Measurements from ENCODE around the gene GRWD1.

Gene GRWD1

GRCh38 chr19:48418317-48419064 lies 27.3 kb upstream of the GRWD1 start:
- Histone ChIP-seq H3K23ac (ENCODE audit: low read length) (no peak overlapping the region), H2BK120ac (ENCODE audit: low read depth, low read length) (no peak overlapping the region), H2BK15ac (replicated peaks; ENCODE audit: low read depth) (no peak overlapping the region), H3K56ac (ENCODE audit: low read length) (no peak overlapping the region), H3K79me2 (ENCODE audit: control insufficient read depth, insufficient read depth, low read length) (no peaks in the 10 kb centered on the region), H3K4me3 (ENCODE audit: low read length) (no peak overlapping the region), H3K27me3 (ENCODE audit: insufficient read depth, low read length, poor library complexity) (no peaks in the 10 kb centered on the region), H3K4me2 (ENCODE audit: low read length) (no peak overlapping the region), H4K8ac (ENCODE audit: low read depth, low read length) (no peak overlapping the region), H3K18ac (ENCODE audit: low read length) (no peak overlapping the region), H3K36me3 (ENCODE audit: control insufficient read depth, insufficient read depth, low read length) (no peaks in the 10 kb centered on the region), H4K5ac (ENCODE audit: low read length) (no peak overlapping the region), H3K9ac (ENCODE audit: low read length) (no peak overlapping the region), H3K4ac (ENCODE audit: low read depth, low read length) (no peak overlapping the region), H3K4me1 (ENCODE audit: control insufficient read depth, low read depth, low read length) (no peaks in the 10 kb centered on the region), H2BK5ac (ENCODE audit: low read length) (no peak overlapping the region), H3K79me1 (ENCODE audit: low read length) (no peaks in the 10 kb centered on the region), H2AK5ac (ENCODE audit: low read length) (no peak overlapping the region), H3K27ac (ENCODE audit: low read depth, low read length) (no peak overlapping the region)
- DNase-seq = peak; percentile 68
- WGBS (ENCODE audit: extremely low coverage, insufficient coverage, low lambda C conversion rate) = no CpG with 5 or more reads among the region's 6 CpGs

GRCh38 chr19:48419158-48419920 lies 26.4 kb upstream of the GRWD1 start:
- H3K27me3 ChIP-seq (ENCODE audit: insufficient read depth, low read length, poor library complexity) = no peaks in the 10 kb centered on the region
- no peaks in the 10 kb centered on the region for H3K79me2 ChIP-seq (ENCODE audit: control insufficient read depth, insufficient read depth, low read length)
- no peak overlapping the region for H2BK15ac ChIP-seq (replicated peaks; ENCODE audit: low read depth)
- H2BK5ac ChIP-seq (ENCODE audit: low read length) = no peak overlapping the region
- H3K18ac ChIP-seq (ENCODE audit: low read length) = no peak overlapping the region
- peak overlapping the region; percentile 40 for H3K56ac ChIP-seq (ENCODE audit: low read length)
- no CpG with 5 or more reads among the region's 31 CpGs for WGBS (ENCODE audit: extremely low coverage, insufficient coverage, low lambda C conversion rate)
- no peaks in the 10 kb centered on the region for H3K4me1 ChIP-seq (ENCODE audit: control insufficient read depth, low read depth, low read length)
- no peak overlapping the region for H2BK120ac ChIP-seq (ENCODE audit: low read depth, low read length)
- no peak overlapping the region for H3K4me2 ChIP-seq (ENCODE audit: low read length)
- no peak overlapping the region for H3K9ac ChIP-seq (ENCODE audit: low read length)
- no peak overlapping the region for H4K5ac ChIP-seq (ENCODE audit: low read length)
- no peak overlapping the region for H3K27ac ChIP-seq (ENCODE audit: low read depth, low read length)
- H3K23ac ChIP-seq (ENCODE audit: low read length) = no peak overlapping the region
- no peaks in the 10 kb centered on the region for H3K79me1 ChIP-seq (ENCODE audit: low read length)
- H2AK5ac ChIP-seq (ENCODE audit: low read length) = no peak overlapping the region
- H4K8ac ChIP-seq (ENCODE audit: low read depth, low read length) = no peak overlapping the region
- DNase-seq = peak; percentile 88
- H3K4me3 ChIP-seq (ENCODE audit: low read length) = no peak overlapping the region
- H3K36me3 ChIP-seq (ENCODE audit: control insufficient read depth, insufficient read depth, low read length) = no peaks in the 10 kb centered on the region
- H3K4ac ChIP-seq (ENCODE audit: low read depth, low read length) = no peak overlapping the region

GRCh38 chr19:48421548-48421947 lies 24.2 kb upstream of the GRWD1 start:
- no peak overlapping the region for H3K4me2 ChIP-seq (ENCODE audit: low read length)
- H3K4ac ChIP-seq (ENCODE audit: low read depth, low read length) = no peak overlapping the region
- no peak overlapping the region for H2AK5ac ChIP-seq (ENCODE audit: low read length)
- no peak overlapping the region for H3K56ac ChIP-seq (ENCODE audit: low read length)
- DNase-seq = no peak
- no peak overlapping the region for H3K9ac ChIP-seq (ENCODE audit: low read length)
- no peak overlapping the region for H3K4me3 ChIP-seq (ENCODE audit: low read length)
- no peak overlapping the region for H2BK15ac ChIP-seq (replicated peaks; ENCODE audit: low read depth)
- no peaks in the 10 kb centered on the region for H3K79me2 ChIP-seq (ENCODE audit: control insufficient read depth, insufficient read depth, low read length)
- no peak overlapping the region for H2BK120ac ChIP-seq (ENCODE audit: low read depth, low read length)
- H3K79me1 ChIP-seq (ENCODE audit: low read length) = no peaks in the 10 kb centered on the region
- WGBS (ENCODE audit: extremely low coverage, insufficient coverage, low lambda C conversion rate) = no CpG with 5 or more reads among the region's 16 CpGs
- H4K5ac ChIP-seq (ENCODE audit: low read length) = no peak overlapping the region
- H3K18ac ChIP-seq (ENCODE audit: low read length) = no peak overlapping the region
- no peak overlapping the region for H4K8ac ChIP-seq (ENCODE audit: low read depth, low read length)
- H3K27ac ChIP-seq (ENCODE audit: low read depth, low read length) = no peak overlapping the region
- H3K4me1 ChIP-seq (ENCODE audit: control insufficient read depth, low read depth, low read length) = no peaks in the 10 kb centered on the region
- H3K23ac ChIP-seq (ENCODE audit: low read length) = no peak overlapping the region
- no peaks in the 10 kb centered on the region for H3K27me3 ChIP-seq (ENCODE audit: insufficient read depth, low read length, poor library complexity)
- no peaks in the 10 kb centered on the region for H3K36me3 ChIP-seq (ENCODE audit: control insufficient read depth, insufficient read depth, low read length)
- H2BK5ac ChIP-seq (ENCODE audit: low read length) = no peak overlapping the region

DNA sequence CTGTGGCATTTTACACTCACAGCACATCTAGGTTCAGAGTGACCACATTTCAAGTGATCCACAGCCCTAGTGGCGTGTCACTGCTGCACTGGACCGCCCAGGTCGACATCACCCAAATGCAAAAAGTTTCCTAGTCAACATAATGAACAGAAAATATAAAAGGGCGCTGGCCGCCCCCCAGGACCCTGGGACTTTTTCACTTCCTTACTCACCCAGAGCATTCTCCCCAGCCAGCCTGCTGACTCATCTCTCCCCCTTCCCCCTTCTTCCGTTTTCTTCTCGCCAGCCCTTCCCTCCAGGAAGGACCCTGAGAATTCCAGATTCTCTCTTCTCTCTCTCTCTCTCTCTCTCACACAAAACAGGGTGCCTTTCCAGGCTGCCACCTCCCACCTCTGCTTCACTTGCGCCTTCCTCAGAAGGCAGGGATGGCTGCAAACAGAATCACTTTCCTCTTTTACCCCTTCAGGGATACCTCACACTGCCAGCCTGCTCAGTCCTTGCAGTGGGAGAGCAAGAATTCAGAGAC lies 21.0 kb upstream of the GRWD1 start:
- Histone ChIP-seq H3K4me2 (ENCODE audit: low read length) (no peak overlapping the region), H3K56ac (ENCODE audit: low read length) (peak overlapping the region; percentile 93), H3K79me1 (ENCODE audit: low read length) (no peaks in the 10 kb centered on the region), H3K27me3 (ENCODE audit: insufficient read depth, low read length, poor library complexity) (no peaks in the 10 kb centered on the region), H3K9ac (ENCODE audit: low read length) (peak overlapping the region; percentile 60), H2BK15ac (replicated peaks; ENCODE audit: low read depth) (peak overlapping the region; percentile 88), H3K79me2 (ENCODE audit: control insufficient read depth, insufficient read depth, low read length) (no peaks in the 10 kb centered on the region), H3K4me3 (ENCODE audit: low read length) (no peak overlapping the region), H2AK5ac (ENCODE audit: low read length) (no peak overlapping the region), H3K4me1 (ENCODE audit: control insufficient read depth, low read depth, low read length) (no peaks in the 10 kb centered on the region), H2BK5ac (ENCODE audit: low read length) (peak overlapping the region; percentile 90), H3K4ac (ENCODE audit: low read depth, low read length) (peak overlapping the region; percentile 92), H3K36me3 (ENCODE audit: control insufficient read depth, insufficient read depth, low read length) (no peaks in the 10 kb centered on the region), H3K18ac (ENCODE audit: low read length) (peak overlapping the region; percentile 98), H4K5ac (ENCODE audit: low read length) (no peak overlapping the region), H3K27ac (ENCODE audit: low read depth, low read length) (peak overlapping the region; percentile 71), H3K23ac (ENCODE audit: low read length) (peak overlapping the region; percentile 51), H4K8ac (ENCODE audit: low read depth, low read length) (peak overlapping the region; percentile 99), H2BK120ac (ENCODE audit: low read depth, low read length) (peak overlapping the region; percentile 99)
- DNase-seq = peak; percentile 86
- no CpG with 5 or more reads among the region's 8 CpGs for WGBS (ENCODE audit: extremely low coverage, insufficient coverage, low lambda C conversion rate)

DNA sequence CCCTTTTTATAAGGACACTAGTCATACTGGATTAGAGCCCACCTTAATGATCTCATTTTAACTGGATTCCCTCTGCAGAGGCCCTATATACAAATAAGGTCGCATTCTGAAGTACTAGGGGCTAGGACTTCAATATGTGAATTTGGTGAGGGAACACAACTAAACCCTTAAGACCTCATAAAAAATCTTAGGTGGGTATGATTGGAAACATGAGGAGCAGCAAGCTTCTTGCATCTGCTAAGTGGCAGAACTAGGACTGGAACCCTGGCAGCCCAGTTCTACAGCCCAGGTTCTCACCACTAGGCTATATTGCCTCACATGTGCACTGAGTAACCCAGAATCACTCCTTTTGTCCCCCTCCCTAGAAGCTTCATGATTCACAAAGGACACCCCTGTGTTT lies 17.1 kb upstream of the GRWD1 start:
- no peak overlapping the region for H3K23ac ChIP-seq (ENCODE audit: low read length)
- no peak overlapping the region for H3K27ac ChIP-seq (ENCODE audit: low read depth, low read length)
- H3K4me3 ChIP-seq (ENCODE audit: low read length) = no peak overlapping the region
- H4K5ac ChIP-seq (ENCODE audit: low read length) = no peak overlapping the region
- no peak overlapping the region for H3K4ac ChIP-seq (ENCODE audit: low read depth, low read length)
- no CpG with 5 or more reads among the region's 1 CpG for WGBS (ENCODE audit: extremely low coverage, insufficient coverage, low lambda C conversion rate)
- no peak overlapping the region for H2BK15ac ChIP-seq (replicated peaks; ENCODE audit: low read depth)
- no peak overlapping the region for H3K9ac ChIP-seq (ENCODE audit: low read length)
- H3K4me2 ChIP-seq (ENCODE audit: low read length) = no peak overlapping the region
- H3K27me3 ChIP-seq (ENCODE audit: insufficient read depth, low read length, poor library complexity) = no peaks in the 10 kb centered on the region
- no peaks in the 10 kb centered on the region for H3K79me1 ChIP-seq (ENCODE audit: low read length)
- H2BK5ac ChIP-seq (ENCODE audit: low read length) = no peak overlapping the region
- H3K56ac ChIP-seq (ENCODE audit: low read length) = no peak overlapping the region
- H4K8ac ChIP-seq (ENCODE audit: low read depth, low read length) = no peak overlapping the region
- no peak overlapping the region for H3K18ac ChIP-seq (ENCODE audit: low read length)
- no peaks in the 10 kb centered on the region for H3K79me2 ChIP-seq (ENCODE audit: control insufficient read depth, insufficient read depth, low read length)
- no peak overlapping the region for H2AK5ac ChIP-seq (ENCODE audit: low read length)
- no peaks in the 10 kb centered on the region for H3K4me1 ChIP-seq (ENCODE audit: control insufficient read depth, low read depth, low read length)
- no peak for DNase-seq
- no peak overlapping the region for H2BK120ac ChIP-seq (ENCODE audit: low read depth, low read length)
- H3K36me3 ChIP-seq (ENCODE audit: control insufficient read depth, insufficient read depth, low read length) = no peaks in the 10 kb centered on the region

All from mesendoderm (in vitro differentiated cells).